Measurements from ENCODE around the gene LINC01488. TPM values are rescaled to one million over a fixed set of nuclear protein-coding genes. Genes with fewer than 3 reads are reported as not detected.

The LINC01488 gene
- total and polyA plus RNA-seq, 9 of the 15 experiments (the other 6 are each of a cell fraction or from before 2014, with no cell fraction given), result not detected

GRCh38 chr11:69530278-69531070 is 49.0 kb downstream of the LINC01488 start:
- Histone ChIP-seq H3K27me3 (ENCODE audit: control insufficient read depth in 2 of 2, insufficient read depth in 2 of 2, low read length in 2 of 2) (peaks cover 13 to 64% of the 10 kb centered on the region in 2 experiments), H3K79me2 (ENCODE audit: control insufficient read depth, insufficient read depth, low read length) (no peaks in the 10 kb centered on the region), H4K20me1 (replicated peaks; ENCODE audit: control insufficient read depth, insufficient read depth, low read length) (no peaks in the 10 kb centered on the region), H3K4me1 (replicated peaks in 1 of 2; ENCODE audit: control insufficient read depth in 2 of 2, insufficient read depth in 2 of 2, low read length in 2 of 2) (peaks cover 0 to 21% of the 10 kb centered on the region in 2 experiments; a peak in 4 of 5 replicates), H3K9me3 (replicated peaks; ENCODE audit: control insufficient read depth, insufficient read depth, low read depth, low read length) (no peaks in the 10 kb centered on the region), H3K27ac (ENCODE audit: extremely low read depth, low read depth, low read length) (no peak overlapping the region), H2AFZ (ENCODE audit: low read depth, low read length) (no peak overlapping the region), H3K9ac (ENCODE audit: insufficient read depth in 1 of 2, low read depth in 2 of 2, low read length in 2 of 2) (no peak overlapping the region), H3K36me3 (ENCODE audit: control insufficient read depth, insufficient read depth, low read length) (no peaks in the 10 kb centered on the region), H3K4me2 (ENCODE audit: insufficient read depth, low read length) (no peak overlapping the region), H3K9me1 (ENCODE audit: control insufficient read depth, insufficient read depth, low read length) (no peaks in the 10 kb centered on the region), H3K4me3 (no peak overlapping the region)
- no TSS peak for BruUV-seq (replicated peaks)
- intact Hi-C loops (cut with micrococcal nuclease), result no loop called here
- CTCF ChIA-PET (ENCODE audit: low intra/inter-chr PET ratio), result no interaction called here
- in situ Hi-C loops (cut with MboI), result no loop called here
- FAIRE-seq (no peak), DNase-seq (ENCODE audit: extremely low read depth in 1 of 4, low spot score in 3 of 4) (no peak), ATAC-seq (peak; percentile 46; the same call in 1 of the 3 replicates)
- WGBS (ENCODE audit: insufficient coverage, low coverage, missing lambda C conversion rate), result 3% methylated on average over 17 of the region's 19 CpGs
- POLR2A ChIA-PET, result no interaction called here
- no peak for TF ChIP-seq CHD7 (IDR thresholded peaks at IDR 0.05; ENCODE audit: low read depth, low read length)
- TF ChIP-seq RAD51 (IDR thresholded peaks at IDR 0.05; ENCODE audit: borderline replicate concordance, low read depth), result peak; percentile 28; the same call in 1 of the 2 replicates
- TF ChIP-seq STAT5A (IDR thresholded peaks at IDR 0.05; ENCODE audit: borderline replicate concordance, low read length), result no peak
- peak; percentile 75; the same call in 1 of the 2 replicates for TF ChIP-seq SPI1 (IDR thresholded peaks at IDR 0.05; ENCODE audit: borderline replicate concordance, low read depth, low read length)
- no peak for TF ChIP-seq JUND (IDR thresholded peaks at IDR 0.05; ENCODE audit: borderline replicate concordance, low read depth, low read length)
- no peak for TF ChIP-seq JUND (tag; IDR thresholded peaks at IDR 0.05; ENCODE audit: borderline replicate concordance, low read depth, low read length)
- TF ChIP-seq ELF1 (tag; IDR thresholded peaks at IDR 0.05), result no peak

All from K562 (cell line).